ENCODE measurements around the gene FAM151A.

DNA sequence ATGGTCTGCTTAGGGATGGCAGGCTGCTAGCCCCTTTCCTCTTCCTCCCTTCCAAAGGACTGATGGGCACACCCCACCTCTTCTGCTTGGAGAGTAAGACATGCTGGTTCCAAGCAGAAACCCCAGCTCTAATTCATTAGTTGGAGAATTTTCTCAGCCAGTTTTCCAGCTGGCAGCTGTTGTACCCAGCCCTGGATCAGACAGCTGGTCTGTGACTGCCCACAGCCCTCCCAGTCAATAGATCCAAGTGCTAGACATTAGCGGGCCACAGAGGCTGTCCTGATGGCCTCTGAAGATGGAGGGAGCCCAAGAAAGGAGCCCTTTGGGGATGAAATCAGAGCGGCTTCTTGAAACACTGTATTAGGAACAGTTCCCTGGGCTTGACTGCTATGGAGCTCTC is 39.5 kb downstream of the FAM151A start:
- TF ChIP-seq EZH2phosphoT487 (IDR thresholded peaks at IDR 0.05; ENCODE audit: low read depth, severe bottlenecking, unreplicated experiment) (no peak), EZH2 (IDR thresholded peaks at IDR 0.05; ENCODE audit: borderline replicate concordance) (no peak)
